ENCODE data around the gene ANKRD37.

- TF ChIP-seq ZNF232 (CRISPR knock-in tag; IDR thresholded peaks at IDR 0.05) (no peak), CHD2 (IDR thresholded peaks at IDR 0.05; ENCODE audit: low read depth, low read length) (no peak), MLLT1 (IDR thresholded peaks at IDR 0.05) (no peak)
- TF ChIP-seq, protein P1, sequence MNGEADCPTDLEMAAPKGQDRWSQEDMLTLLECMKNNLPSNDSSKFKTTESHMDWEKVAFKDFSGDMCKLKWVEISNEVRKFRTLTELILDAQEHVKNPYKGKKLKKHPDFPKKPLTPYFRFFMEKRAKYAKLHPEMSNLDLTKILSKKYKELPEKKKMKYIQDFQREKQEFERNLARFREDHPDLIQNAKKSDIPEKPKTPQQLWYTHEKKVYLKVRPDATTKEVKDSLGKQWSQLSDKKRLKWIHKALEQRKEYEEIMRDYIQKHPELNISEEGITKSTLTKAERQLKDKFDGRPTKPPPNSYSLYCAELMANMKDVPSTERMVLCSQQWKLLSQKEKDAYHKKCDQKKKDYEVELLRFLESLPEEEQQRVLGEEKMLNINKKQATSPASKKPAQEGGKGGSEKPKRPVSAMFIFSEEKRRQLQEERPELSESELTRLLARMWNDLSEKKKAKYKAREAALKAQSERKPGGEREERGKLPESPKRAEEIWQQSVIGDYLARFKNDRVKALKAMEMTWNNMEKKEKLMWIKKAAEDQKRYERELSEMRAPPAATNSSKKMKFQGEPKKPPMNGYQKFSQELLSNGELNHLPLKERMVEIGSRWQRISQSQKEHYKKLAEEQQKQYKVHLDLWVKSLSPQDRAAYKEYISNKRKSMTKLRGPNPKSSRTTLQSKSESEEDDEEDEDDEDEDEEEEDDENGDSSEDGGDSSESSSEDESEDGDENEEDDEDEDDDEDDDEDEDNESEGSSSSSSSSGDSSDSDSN (IDR thresholded peaks at IDR 0.05; ENCODE audit: borderline replicate concordance in 1 of 2, low read depth in 2 of 2, low read length in 2 of 2): no peak
Measured at GRCh38 chr4:185435466-185435865, 38.8 kb downstream of the ANKRD37 start.

Measured in K562 (cell line).